Endothelial cell (in vitro differentiated cells): ENCODE results near the gene BAHD1. TPM values are rescaled to one million over a fixed set of nuclear protein-coding genes. Genes with fewer than 3 reads are reported as not detected.

Experiments
- DNase-seq: peaks from one replicate; pipeline ENCODE4 v3.0.0; 2021; ENCODE audit warnings: low spot score
- H3K27ac Mint-ChIP-seq: one replicate; pipeline ENCODE4 v1.8.0; 2021; ENCODE audit warnings: mixed read lengths, inconsistent platforms; ENCODE audit not compliant: unreplicated experiment
- H3K27me3 Mint-ChIP-seq: one replicate; pipeline ENCODE4 v1.8.0; 2021; ENCODE audit warnings: mild to moderate bottlenecking, moderate library complexity, mixed read lengths, inconsistent platforms; ENCODE audit not compliant: unreplicated experiment
- H3K36me3 Mint-ChIP-seq: one replicate; pipeline ENCODE4 v1.8.0; 2021; ENCODE audit warnings: mild to moderate bottlenecking, low read depth, mixed read lengths, inconsistent platforms; ENCODE audit not compliant: unreplicated experiment
- H3K4me1 Mint-ChIP-seq: one replicate; pipeline ENCODE4 v1.8.0; 2021; ENCODE audit warnings: mild to moderate bottlenecking, mixed read lengths, inconsistent platforms; ENCODE audit not compliant: unreplicated experiment
- H3K4me3 Mint-ChIP-seq: one replicate; pipeline ENCODE4 v1.8.0; 2021; ENCODE audit warnings: mild to moderate bottlenecking, mixed read lengths, inconsistent platforms; ENCODE audit not compliant: unreplicated experiment
- H3K9me3 Mint-ChIP-seq: one replicate; pipeline ENCODE4 v1.8.0; 2021; ENCODE audit warnings: mixed read lengths, inconsistent platforms; ENCODE audit not compliant: unreplicated experiment
- long read RNA-seq: library from polyadenylated mRNA; unstranded; transcript quantifications from one replicate; pipeline ENCODE4 v2.0.0, GENCODE V29; 2020; ENCODE audit not compliant: unreplicated experiment
- total RNA-seq: library from RNA; stranded (reverse); fragmentation: NEBNext Ultra II Directional; extraction: Animal tissue kit (Norgen Biotek cat#: 25700); gene quantifications from one replicate; pipeline ENCODE4 v1.2.1, GENCODE V29; 2021; ENCODE audit not compliant: unreplicated experiment
- TF ChIP-seq, protein P1 (sequence below): fragments of 200-600 bp; sonication (generic); IDR thresholded peaks from one replicate; pipeline ENCODE4 v1.5.0; 2021; ENCODE audit warnings: antibody characterized with exemption; ENCODE audit not compliant: unreplicated experiment

BAHD1 gene
- 20.4 TPM for total RNA-seq
- long read RNA-seq = 0 reads

DNA sequence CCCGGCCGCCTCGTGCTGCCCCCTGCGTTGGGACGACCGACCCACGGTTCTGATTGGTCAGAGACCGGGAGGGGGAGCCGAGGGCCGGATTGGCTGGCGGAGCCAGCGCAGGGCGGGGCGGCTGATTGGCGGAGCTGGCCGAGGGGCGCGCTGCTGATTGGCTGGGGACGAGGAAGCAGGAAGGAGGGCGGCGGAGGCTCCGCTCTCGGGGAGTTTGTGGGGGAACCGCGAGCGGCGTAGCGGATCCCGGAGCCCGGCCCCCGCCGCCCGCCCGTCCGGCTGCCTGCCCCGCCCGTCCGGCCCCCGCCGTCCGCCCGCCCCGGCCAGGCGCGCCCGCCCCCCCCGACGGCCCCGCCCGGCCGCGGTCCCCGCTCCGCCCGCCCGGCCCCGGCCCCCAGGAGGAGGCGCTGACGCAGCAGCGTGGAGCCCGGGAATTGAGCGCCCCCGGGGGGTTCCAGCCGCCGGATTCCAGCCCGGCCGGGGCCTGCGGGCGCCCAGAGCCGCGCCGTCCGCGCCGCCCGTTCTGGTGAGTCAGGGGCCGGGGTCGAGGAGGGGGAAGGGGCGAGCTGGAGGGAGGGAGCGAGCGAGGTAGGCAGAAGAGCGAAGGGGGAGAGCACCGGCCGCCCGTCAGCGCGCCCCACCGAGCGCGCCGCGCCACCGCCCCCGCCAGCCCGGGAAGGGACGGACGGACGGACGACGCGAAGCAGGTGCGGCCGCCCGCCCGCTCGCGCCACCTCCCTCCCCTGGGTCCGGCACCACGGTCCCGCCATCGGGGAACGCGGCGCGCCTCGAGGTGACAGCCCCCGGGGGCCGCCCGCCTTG is at the start of gene BAHD1:
TSS of gene BAHD1 (plus strand) at position 211 of the 822 bp plus-strand sequence. CDS start 17,512 bp downstream, outside the sequence.
- H3K27me3 Mint-ChIP-seq = peaks cover 30% of the 10 kb centered on the region
- no peaks in the 10 kb centered on the region for H3K9me3 Mint-ChIP-seq
- H3K27ac Mint-ChIP-seq = no peak within 1 kb of the TSS
- TF ChIP-seq, protein P1, sequence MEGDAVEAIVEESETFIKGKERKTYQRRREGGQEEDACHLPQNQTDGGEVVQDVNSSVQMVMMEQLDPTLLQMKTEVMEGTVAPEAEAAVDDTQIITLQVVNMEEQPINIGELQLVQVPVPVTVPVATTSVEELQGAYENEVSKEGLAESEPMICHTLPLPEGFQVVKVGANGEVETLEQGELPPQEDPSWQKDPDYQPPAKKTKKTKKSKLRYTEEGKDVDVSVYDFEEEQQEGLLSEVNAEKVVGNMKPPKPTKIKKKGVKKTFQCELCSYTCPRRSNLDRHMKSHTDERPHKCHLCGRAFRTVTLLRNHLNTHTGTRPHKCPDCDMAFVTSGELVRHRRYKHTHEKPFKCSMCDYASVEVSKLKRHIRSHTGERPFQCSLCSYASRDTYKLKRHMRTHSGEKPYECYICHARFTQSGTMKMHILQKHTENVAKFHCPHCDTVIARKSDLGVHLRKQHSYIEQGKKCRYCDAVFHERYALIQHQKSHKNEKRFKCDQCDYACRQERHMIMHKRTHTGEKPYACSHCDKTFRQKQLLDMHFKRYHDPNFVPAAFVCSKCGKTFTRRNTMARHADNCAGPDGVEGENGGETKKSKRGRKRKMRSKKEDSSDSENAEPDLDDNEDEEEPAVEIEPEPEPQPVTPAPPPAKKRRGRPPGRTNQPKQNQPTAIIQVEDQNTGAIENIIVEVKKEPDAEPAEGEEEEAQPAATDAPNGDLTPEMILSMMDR = no peak
- H3K36me3 Mint-ChIP-seq = peaks cover 3% of the 10 kb centered on the region
- peaks cover 45% of the 10 kb centered on the region for H3K4me1 Mint-ChIP-seq
- DNase-seq = peak; percentile 96
- peak within 1 kb of the TSS; percentile 94 for H3K4me3 Mint-ChIP-seq

DNA sequence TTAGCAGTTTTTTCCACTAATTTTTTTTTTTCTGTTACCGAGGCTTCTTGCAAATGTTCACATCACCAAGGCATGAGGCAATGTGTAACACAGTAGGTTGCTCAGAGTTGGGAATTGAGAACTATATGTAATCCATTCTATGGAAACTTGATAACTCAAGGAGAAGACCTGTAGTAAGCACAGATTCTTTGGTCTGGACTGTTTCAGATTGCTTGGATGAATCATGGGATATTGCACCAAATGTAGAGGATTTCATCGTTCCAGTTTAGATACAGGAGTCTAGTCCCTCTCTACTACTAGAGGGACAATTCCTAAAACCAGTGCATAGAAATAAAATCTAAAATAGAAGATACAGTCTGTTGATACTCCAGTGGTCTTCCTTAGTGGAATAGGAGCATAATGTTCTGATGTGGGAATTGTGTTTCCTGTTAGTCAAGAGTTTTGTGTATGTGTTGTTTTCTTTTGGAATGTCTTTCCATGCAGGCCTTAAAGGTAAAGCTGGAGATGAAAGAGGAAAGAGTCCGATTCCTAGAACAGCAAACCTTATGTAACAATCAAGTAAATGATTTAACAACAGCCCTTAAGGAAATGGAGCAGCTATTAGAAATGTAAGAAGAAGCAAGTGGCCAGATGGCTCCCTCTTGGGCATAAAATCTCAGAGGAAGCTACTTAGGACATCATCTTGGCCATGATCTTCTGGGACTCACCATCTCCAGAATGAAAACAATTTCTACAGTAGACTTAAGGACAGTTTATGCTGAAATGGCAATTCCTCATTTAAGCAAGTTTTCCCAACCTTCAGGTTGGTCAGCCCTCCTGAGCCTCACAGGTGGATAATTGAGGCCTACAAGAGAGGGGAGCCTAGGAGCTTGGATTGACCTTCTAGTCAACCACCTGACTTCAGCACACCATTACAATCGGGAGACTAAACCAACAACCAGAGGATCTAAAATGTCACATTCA is 47.5 kb upstream of the BAHD1 start:
- Mint-ChIP-seq H3K27me3 (peaks cover 2% of the 10 kb centered on the region), H3K9me3 (no peaks in the 10 kb centered on the region), H3K27ac (no peak overlapping the region), H3K36me3 (peaks cover 26% of the 10 kb centered on the region), H3K4me1 (no peaks in the 10 kb centered on the region), H3K4me3 (peak overlapping the region; percentile 16)
- no peak for DNase-seq
- TF ChIP-seq, protein P1 = no peak

DNA sequence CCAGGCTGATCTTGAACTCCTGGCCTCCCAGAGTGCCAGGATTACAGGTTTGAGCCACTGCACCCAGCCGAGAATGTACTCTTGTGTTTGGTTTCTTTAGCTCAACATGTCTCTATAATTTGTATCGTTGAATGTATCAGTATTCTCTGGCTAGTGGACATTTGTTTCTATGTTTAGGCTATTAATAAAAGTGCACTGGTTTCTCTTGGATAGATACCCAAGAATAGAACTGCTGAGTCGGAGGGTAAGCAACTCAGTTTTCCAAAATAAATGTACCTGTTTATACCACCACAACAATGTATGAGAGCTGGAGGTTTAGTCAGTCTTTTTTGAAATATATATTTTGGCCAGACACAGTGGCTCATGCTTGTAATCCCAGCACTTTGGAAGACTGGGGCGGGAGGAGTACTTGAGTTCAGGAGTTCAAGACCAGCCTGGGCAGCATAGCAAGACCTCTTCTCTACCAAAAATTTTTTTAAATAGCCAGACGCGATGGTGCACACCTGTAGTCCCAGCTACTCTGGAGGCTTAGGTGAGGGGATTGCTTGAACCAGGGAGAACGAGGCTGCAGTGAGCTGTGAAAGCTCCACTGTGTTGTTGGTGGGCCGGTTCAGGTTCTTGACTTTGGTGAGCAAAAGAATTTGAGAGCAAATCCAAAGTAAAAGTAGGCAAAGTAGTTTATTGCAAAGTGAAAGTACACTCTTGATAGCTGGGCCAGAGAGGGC is 42.9 kb upstream of the BAHD1 start:
- no peak overlapping the region for H3K4me3 Mint-ChIP-seq
- peaks cover 6% of the 10 kb centered on the region for H3K27me3 Mint-ChIP-seq
- peaks cover 9% of the 10 kb centered on the region for H3K36me3 Mint-ChIP-seq
- peaks cover 5% of the 10 kb centered on the region for H3K4me1 Mint-ChIP-seq
- DNase-seq = no peak
- TF ChIP-seq, protein P1 = no peak
- no peak overlapping the region for H3K27ac Mint-ChIP-seq
- no peaks in the 10 kb centered on the region for H3K9me3 Mint-ChIP-seq

DNA sequence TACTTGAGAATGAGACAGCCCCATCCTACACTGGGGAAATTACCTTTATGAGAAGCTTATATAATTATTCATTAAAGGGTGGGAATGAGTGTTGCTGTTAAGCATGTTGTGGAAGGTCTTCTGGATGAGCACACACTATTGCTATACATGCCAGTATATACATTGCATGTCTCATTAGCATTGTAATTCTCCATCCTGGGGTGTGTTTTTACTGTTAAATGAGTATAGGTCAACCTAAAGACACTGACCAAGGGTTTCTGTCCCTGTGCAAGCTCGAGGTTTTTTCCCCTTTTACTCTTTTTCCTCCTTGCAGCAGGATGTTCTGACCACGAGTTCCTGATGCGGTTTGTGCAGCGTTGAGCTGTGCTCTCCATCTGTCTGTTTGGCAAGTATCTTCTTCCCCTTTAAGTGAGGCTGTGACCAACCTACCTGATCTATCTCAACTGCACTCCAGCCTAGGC is 42.3 kb upstream of the BAHD1 start:
- no peak for DNase-seq
- TF ChIP-seq, protein P1 = no peak
- Mint-ChIP-seq H3K27ac (no peak overlapping the region), H3K4me1 (peaks cover 5% of the 10 kb centered on the region), H3K4me3 (no peak overlapping the region), H3K9me3 (no peaks in the 10 kb centered on the region), H3K27me3 (peaks cover 6% of the 10 kb centered on the region), H3K36me3 (peaks cover 3% of the 10 kb centered on the region)
